Measurements from ENCODE around the gene PLOD2. TPM values are rescaled to one million over a fixed set of nuclear protein-coding genes. Genes with fewer than 3 reads are reported as not detected.

PLOD2 gene
- total and polyA plus RNA-seq, 9 donors = 29.6 to 65.4 (median 40.6) TPM

DNA sequence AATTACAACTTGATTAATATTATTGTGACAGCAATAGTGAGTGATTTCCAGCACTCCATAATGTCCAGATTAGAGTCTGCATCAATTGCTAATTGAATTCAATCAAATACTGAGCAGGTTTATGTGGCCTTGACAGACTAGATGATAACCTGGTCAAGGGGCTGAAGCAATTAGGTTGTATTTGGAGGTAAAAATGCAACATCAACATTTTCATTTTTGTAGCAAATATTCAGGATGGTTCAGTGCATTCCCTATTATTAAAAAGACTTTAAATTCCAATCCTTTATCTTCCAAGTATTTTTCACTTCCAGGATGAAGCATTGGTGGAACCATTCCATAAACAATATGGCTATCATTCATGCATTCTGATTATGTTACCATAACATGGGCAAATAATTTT lies 120.4 kb downstream of the PLOD2 start:
- Histone ChIP-seq H3K4me3 (no peak overlapping the region), H3K9me3 (no peaks in the 10 kb centered on the region), H3K27me3 (no peaks in the 10 kb centered on the region), H3K4me1 (ENCODE audit: insufficient read depth) (no peaks in the 10 kb centered on the region), H3K36me3 (no peaks in the 10 kb centered on the region), H3K27ac (no peak overlapping the region)
- TF ChIP-seq, protein P1, sequence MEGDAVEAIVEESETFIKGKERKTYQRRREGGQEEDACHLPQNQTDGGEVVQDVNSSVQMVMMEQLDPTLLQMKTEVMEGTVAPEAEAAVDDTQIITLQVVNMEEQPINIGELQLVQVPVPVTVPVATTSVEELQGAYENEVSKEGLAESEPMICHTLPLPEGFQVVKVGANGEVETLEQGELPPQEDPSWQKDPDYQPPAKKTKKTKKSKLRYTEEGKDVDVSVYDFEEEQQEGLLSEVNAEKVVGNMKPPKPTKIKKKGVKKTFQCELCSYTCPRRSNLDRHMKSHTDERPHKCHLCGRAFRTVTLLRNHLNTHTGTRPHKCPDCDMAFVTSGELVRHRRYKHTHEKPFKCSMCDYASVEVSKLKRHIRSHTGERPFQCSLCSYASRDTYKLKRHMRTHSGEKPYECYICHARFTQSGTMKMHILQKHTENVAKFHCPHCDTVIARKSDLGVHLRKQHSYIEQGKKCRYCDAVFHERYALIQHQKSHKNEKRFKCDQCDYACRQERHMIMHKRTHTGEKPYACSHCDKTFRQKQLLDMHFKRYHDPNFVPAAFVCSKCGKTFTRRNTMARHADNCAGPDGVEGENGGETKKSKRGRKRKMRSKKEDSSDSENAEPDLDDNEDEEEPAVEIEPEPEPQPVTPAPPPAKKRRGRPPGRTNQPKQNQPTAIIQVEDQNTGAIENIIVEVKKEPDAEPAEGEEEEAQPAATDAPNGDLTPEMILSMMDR (IDR thresholded peaks at IDR 0.05) = no peak
- TF ChIP-seq EP300 (IDR thresholded peaks at IDR 0.05) (no peak), POLR2A (IDR thresholded peaks at IDR 0.05) (no peak)
- intact Hi-C loops (cut with DNase I) = no loop called here
- DNase-seq = no peak

DNA sequence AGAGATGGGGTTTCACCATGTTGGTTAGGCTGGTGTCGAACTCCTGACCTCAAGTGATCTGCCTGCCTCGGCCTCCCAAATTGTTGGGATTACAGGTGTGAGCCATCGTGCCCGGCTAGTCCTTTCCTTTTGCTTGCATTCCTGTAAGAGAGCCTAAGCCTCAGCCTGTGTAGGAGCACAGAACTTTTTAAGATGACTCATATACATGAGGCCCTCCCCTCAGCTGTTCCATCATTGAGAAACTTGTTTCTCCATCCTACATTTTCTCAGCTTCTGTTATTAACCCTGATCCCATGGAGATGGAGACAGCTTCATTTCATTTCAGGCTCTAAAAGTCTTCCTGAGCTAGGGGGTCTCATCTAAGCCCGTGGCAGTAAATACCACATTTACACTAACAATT lies 123.3 kb downstream of the PLOD2 start:
- Histone ChIP-seq H3K27ac (no peak overlapping the region), H3K27me3 (no peaks in the 10 kb centered on the region)

DNA sequence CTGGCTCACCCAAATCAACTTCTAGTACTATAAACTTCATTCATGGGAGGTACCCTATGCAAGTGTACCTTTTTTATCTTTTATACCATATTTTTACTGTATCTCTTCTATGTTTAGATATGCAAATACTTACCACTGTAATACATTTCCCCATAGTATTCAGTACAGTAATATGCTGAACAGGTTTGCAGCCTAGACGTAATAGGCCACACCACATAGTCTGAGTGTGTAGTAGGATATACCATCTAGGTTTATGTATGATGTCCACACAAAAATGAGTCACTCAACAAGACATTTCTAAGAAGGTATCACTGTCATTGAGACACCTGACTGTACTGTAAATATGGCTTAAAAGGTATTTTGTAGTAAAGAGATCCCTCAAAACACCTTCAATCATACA lies 124.7 kb downstream of the PLOD2 start:
- Histone ChIP-seq H3K27me3 (no peaks in the 10 kb centered on the region), H3K27ac (no peak overlapping the region), H3K9me3 (no peaks in the 10 kb centered on the region), H3K36me3 (no peaks in the 10 kb centered on the region), H3K4me3 (no peak overlapping the region), H3K4me1 (ENCODE audit: insufficient read depth) (no peaks in the 10 kb centered on the region)
- TF ChIP-seq, protein P1 (IDR thresholded peaks at IDR 0.05) = no peak
- TF ChIP-seq POLR2A (IDR thresholded peaks at IDR 0.05) (no peak), EP300 (IDR thresholded peaks at IDR 0.05) (no peak)
- no peak for DNase-seq
- WGBS, 3 donors = 96 to 99% (median 98%) methylated on average over 1 of the region's 1 CpG
- intact Hi-C loops (cut with DNase I) = no loop called here

More for the DNA sequence above, 123.3 kb downstream of the PLOD2 start:
- no peak overlapping the region for H3K4me3 ChIP-seq
- DNase-seq = no peak
- intact Hi-C loops (cut with DNase I) = no loop called here
- H3K36me3 ChIP-seq = no peaks in the 10 kb centered on the region
- 89 to 95% (median 94%) methylated on average over 5 of the region's 5 CpGs for WGBS, 3 donors
- H3K9me3 ChIP-seq = no peaks in the 10 kb centered on the region
- no peaks in the 10 kb centered on the region for H3K4me1 ChIP-seq (ENCODE audit: insufficient read depth)
- no peak for TF ChIP-seq POLR2A (IDR thresholded peaks at IDR 0.05)
- TF ChIP-seq EP300 (IDR thresholded peaks at IDR 0.05) = no peak
- TF ChIP-seq, protein P1 (IDR thresholded peaks at IDR 0.05) = no peak

DNA sequence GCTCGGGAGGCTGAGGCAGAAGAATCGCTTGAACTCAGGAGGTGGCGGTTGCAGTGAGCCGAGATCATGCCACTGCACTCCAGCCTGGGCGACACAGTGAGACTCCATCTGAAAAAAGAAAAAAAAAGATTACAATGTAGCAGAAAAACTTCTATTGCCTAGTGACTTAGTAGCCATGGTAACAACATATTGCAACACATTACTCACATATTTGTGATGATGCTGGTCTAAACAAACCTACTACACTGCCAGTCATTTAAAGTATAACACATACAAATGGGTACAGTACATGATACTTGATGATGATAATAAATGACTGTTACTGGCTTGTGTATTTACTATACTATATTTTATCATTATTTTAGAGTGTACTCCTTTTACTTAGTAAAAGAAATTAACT lies 125.6 kb downstream of the PLOD2 start:
- DNase-seq = no peak
- Histone ChIP-seq H3K4me3 (no peak overlapping the region), H3K4me1 (ENCODE audit: insufficient read depth) (no peaks in the 10 kb centered on the region), H3K27ac (no peak overlapping the region), H3K27me3 (no peaks in the 10 kb centered on the region), H3K9me3 (no peaks in the 10 kb centered on the region), H3K36me3 (no peaks in the 10 kb centered on the region)
- WGBS, 3 donors = 95% methylated on average over 5 of the region's 5 CpGs
- TF ChIP-seq EP300 (IDR thresholded peaks at IDR 0.05) (no peak), POLR2A (IDR thresholded peaks at IDR 0.05) (no peak)
- TF ChIP-seq, protein P1 (IDR thresholded peaks at IDR 0.05) = no peak
- intact Hi-C loops (cut with DNase I) = no loop called here

DNA sequence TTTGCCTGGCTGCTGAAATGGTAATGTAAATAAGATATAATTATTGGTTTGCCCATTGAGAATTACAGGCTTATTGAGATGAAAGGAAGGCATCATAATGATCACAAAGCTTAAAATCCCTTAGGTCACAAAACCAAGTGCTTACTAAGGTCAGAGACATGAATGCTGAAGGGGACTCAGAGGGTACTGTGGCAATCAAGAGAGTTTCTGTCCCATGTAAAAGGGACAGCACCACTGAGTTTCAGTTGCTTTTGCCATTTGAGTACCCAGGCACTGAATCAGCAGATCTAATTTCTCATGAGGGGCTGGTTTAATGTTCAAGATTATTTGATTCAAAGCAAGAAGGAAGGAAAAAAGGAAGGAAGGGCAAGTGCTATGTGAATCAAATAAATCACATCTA lies 127.0 kb downstream of the PLOD2 start:
- no peak for TF ChIP-seq EP300 (IDR thresholded peaks at IDR 0.05)
- TF ChIP-seq, protein P1 (IDR thresholded peaks at IDR 0.05) = no peak
- no peak overlapping the region for H3K27ac ChIP-seq
- no peaks in the 10 kb centered on the region for H3K9me3 ChIP-seq
- DNase-seq = no peak
- no peaks in the 10 kb centered on the region for H3K4me1 ChIP-seq (ENCODE audit: insufficient read depth)
- no peaks in the 10 kb centered on the region for H3K27me3 ChIP-seq
- intact Hi-C loops (cut with DNase I) = no loop called here
- no peak overlapping the region for H3K4me3 ChIP-seq
- no peaks in the 10 kb centered on the region for H3K36me3 ChIP-seq
